SU-DHL-6 (cell line): Measurements from ENCODE around the gene C13orf42.

Experiments
- EZH2phosphoT487 ChIP-seq: fragments of 200-600 bp; sonication (generic), shearing (Covaris generic); conservative IDR thresholded peaks from 2 replicates; pipeline ENCODE4 v1.6.1; 2018; ENCODE audit warnings: mild to moderate bottlenecking, antibody characterized with exemption, low read length, moderate library complexity, mixed read lengths
- TF ChIP-seq, protein P1 (sequence below): fragments of 200-600 bp; sonication (generic); IDR thresholded peaks from one replicate; pipeline ENCODE4 v1.5.1; 2017; ENCODE audit warnings: antibody characterized with exemption, mild to moderate bottlenecking, low read length, moderate library complexity; ENCODE audit not compliant: insufficient read depth, poor library complexity, severe bottlenecking

DNA sequence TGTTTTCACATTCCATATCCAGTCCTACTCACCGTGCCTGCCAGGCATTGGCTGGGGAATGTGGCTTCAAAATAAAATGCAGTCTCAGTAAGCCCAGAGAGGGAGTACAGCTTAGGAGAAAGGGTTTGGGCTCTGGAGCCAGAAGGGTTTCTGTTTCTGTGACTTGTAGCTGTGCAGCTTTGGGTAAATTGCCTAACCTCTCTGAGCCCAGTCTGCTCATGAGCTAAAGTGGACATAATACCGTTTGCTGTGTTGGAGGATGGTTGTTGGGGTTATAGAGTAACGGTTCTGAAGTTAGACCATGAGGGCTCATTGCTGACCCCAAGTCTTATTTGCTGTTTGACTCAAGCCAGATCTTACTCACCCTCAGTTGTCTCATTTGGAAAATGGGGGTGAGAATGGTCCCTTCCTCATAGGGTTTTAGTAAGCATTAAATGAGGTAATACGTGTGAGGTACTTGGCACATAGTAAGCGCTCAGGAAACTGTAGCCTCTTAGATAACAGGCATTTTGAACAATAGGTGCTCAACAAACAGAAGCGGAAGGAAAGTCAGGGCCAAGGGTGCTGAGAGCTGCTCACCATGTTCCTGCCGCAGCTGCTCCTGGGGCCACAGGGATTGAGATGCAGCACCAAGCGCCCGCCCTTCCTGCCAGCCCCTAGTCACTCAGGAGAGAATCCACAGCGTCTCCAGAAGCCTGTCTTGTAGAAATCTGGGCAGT lies 45.5 kb downstream of the C13orf42 start:
- TF ChIP-seq, protein P1, sequence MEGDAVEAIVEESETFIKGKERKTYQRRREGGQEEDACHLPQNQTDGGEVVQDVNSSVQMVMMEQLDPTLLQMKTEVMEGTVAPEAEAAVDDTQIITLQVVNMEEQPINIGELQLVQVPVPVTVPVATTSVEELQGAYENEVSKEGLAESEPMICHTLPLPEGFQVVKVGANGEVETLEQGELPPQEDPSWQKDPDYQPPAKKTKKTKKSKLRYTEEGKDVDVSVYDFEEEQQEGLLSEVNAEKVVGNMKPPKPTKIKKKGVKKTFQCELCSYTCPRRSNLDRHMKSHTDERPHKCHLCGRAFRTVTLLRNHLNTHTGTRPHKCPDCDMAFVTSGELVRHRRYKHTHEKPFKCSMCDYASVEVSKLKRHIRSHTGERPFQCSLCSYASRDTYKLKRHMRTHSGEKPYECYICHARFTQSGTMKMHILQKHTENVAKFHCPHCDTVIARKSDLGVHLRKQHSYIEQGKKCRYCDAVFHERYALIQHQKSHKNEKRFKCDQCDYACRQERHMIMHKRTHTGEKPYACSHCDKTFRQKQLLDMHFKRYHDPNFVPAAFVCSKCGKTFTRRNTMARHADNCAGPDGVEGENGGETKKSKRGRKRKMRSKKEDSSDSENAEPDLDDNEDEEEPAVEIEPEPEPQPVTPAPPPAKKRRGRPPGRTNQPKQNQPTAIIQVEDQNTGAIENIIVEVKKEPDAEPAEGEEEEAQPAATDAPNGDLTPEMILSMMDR: no peak
- no peak for TF ChIP-seq EZH2phosphoT487
